Urothelium cell line (cell line): Measurements from ENCODE around the gene C16orf86.
"Not testable (repeated sequence)": the region's sequence is repeated elsewhere in the genome, so short reads cannot be mapped to it uniquely, and the experiment has no call there.

Experiments
- DNase-seq: peaks from one replicate; pipeline ENCODE4 v3.0.0; 2011; ENCODE audit warnings: low spot score, mixed read lengths
- FAIRE-seq: peaks from 2 replicates; lab custom pipeline; 2011; peaks lifted over from hg19 to GRCh38; lab: Jason Lieb, UNC

C16orf86 gene

GRCh38 chr16:67685388-67686112 lies 18.9 kb downstream of the C16orf86 start:
- DNase-seq: no peak
- no peak for FAIRE-seq

- not testable (repeated sequence) for FAIRE-seq, DNase-seq
Observed at GRCh38 chr16:67693517-67694285, 27.1 kb downstream of the C16orf86 start.

- DNase-seq (no peak), FAIRE-seq (no peak)
Observed at GRCh38 chr16:67694611-67695010, 28.0 kb downstream of the C16orf86 start.

- no peak for FAIRE-seq
- no peak for DNase-seq
Observed at GRCh38 chr16:67697422-67698185, 31.0 kb downstream of the C16orf86 start.

GRCh38 chr16:67699265-67699664 lies 32.7 kb downstream of the C16orf86 start:
- DNase-seq: no peak
- no peak for FAIRE-seq

- FAIRE-seq (no peak), DNase-seq (no peak)
Observed at GRCh38 chr16:67701420-67701819, 34.8 kb downstream of the C16orf86 start.

GRCh38 chr16:67702130-67702529 lies 35.5 kb downstream of the C16orf86 start:
- no peak for FAIRE-seq
- no peak for DNase-seq

GRCh38 chr16:67703626-67704025 lies 37.0 kb downstream of the C16orf86 start:
- FAIRE-seq (no peak), DNase-seq (no peak)

GRCh38 chr16:67704110-67704509 lies 37.5 kb downstream of the C16orf86 start:
- no peak for FAIRE-seq

GRCh38 chr16:67707210-67707609 lies 40.6 kb downstream of the C16orf86 start:
- no peak for DNase-seq
- no peak for FAIRE-seq

More at GRCh38 chr16:67704110-67704509, 37.5 kb downstream of the C16orf86 start:
- DNase-seq: no peak

- FAIRE-seq: no peak
- DNase-seq: no peak
Observed at GRCh38 chr16:67707790-67708189, 41.2 kb downstream of the C16orf86 start.

- DNase-seq (no peak), FAIRE-seq (no peak)
Observed at GRCh38 chr16:67708368-67708771, 41.8 kb downstream of the C16orf86 start.

GRCh38 chr16:67709050-67709449 lies 42.4 kb downstream of the C16orf86 start:
- FAIRE-seq (no peak), DNase-seq (no peak)

GRCh38 chr16:67710607-67711006 lies 44.0 kb downstream of the C16orf86 start:
- FAIRE-seq (no peak), DNase-seq (no peak)

GRCh38 chr16:67713647-67714273 lies 47.1 kb downstream of the C16orf86 start:
- FAIRE-seq (no peak), DNase-seq (no peak)

- FAIRE-seq: no peak
- DNase-seq: no peak
Observed at GRCh38 chr16:67714522-67714921, 47.9 kb downstream of the C16orf86 start.

- no peak for FAIRE-seq
- no peak for DNase-seq
Observed at GRCh38 chr16:67716097-67716496, 49.5 kb downstream of the C16orf86 start.
